SU-DHL-6 (cell line): ENCODE data around the gene GRN.
A peak's percentile ranks its signal among the peaks of the same experiment; 100 is the strongest.

ENCODE experiments used
- H2AFZ ChIP-seq: fragments of 200-600 bp; sonication (generic); 2 replicates; pipeline ENCODE4 v1.6.1; 2014; ENCODE audit warnings: low read depth, mild to moderate bottlenecking, moderate library complexity, mixed read lengths, antibody characterized with exemption, low read length; ENCODE audit not compliant: severe bottlenecking
- H3F3A ChIP-seq: fragments of 200-600 bp; shearing (Covaris generic); 2 replicates; pipeline ENCODE4 v1.6.0; 2016; ENCODE audit warnings: antibody characterized with exemption, mild to moderate bottlenecking; ENCODE audit not compliant: insufficient read depth
- H3K27ac ChIP-seq: fragments of 200-600 bp; sonication (generic); 2 replicates; pipeline ENCODE4 v1.5.1; 2016; ENCODE audit warnings: low read depth, mild to moderate bottlenecking, low read length, moderate library complexity, mixed read lengths
- H3K27me3 ChIP-seq: fragments of 200-600 bp; sonication (generic), shearing (Covaris generic); 2 replicates; pipeline ENCODE4 v1.6.0; 2014; ENCODE audit warnings: mild to moderate bottlenecking, low read length
- H3K36me3 ChIP-seq: fragments of 200-600 bp; sonication (generic); 2 replicates; pipeline ENCODE4 v1.6.1; 2014; ENCODE audit warnings: mild to moderate bottlenecking, low read length, mixed read lengths
- H3K4me2 ChIP-seq: fragments of 300-600, 200-600 bp; shearing (Covaris generic), sonication (generic); 2 replicates; pipeline ENCODE4 v1.6.0; 2014; ENCODE audit warnings: low read length, low read depth, mild to moderate bottlenecking; ENCODE audit not compliant: poor library complexity, severe bottlenecking
- H3K4me3 ChIP-seq: fragments of 200-600 bp; sonication (generic); 2 replicates; pipeline ENCODE4 v1.5.1; 2014; ENCODE audit warnings: antibody characterized with exemption, low read length, mild to moderate bottlenecking, mixed read lengths; ENCODE audit not compliant: insufficient read depth, poor library complexity, severe bottlenecking
- H3K79me2 ChIP-seq: fragments of 200-600 bp; sonication (generic); 2 replicates; pipeline ENCODE4 v1.6.1; 2014; ENCODE audit warnings: mild to moderate bottlenecking, low read length, moderate library complexity; ENCODE audit not compliant: insufficient read depth
- H3K9ac ChIP-seq: fragments of 200-600 bp; sonication (generic); 2 replicates; pipeline ENCODE4 v1.7.0; 2014; ENCODE audit warnings: mild to moderate bottlenecking, low read length
- H3K9me2 ChIP-seq: fragments of 200-600 bp; sonication (generic); replicated peaks from 2 replicates; pipeline ENCODE4 v1.6.1; 2014; ENCODE audit warnings: low read length; ENCODE audit not compliant: insufficient read depth
- H3K9me3 ChIP-seq: fragments of 200-600 bp; sonication (generic); 2 replicates; pipeline ENCODE4 v1.6.1; 2014; ENCODE audit warnings: low read length, mixed read lengths; ENCODE audit not compliant: insufficient read depth
- H4K20me1 ChIP-seq: fragments of 200-600 bp; sonication (generic); 2 replicates; pipeline ENCODE4 v1.6.1; 2014; ENCODE audit warnings: low read depth, mild to moderate bottlenecking, antibody characterized with exemption, low read length, moderate library complexity, mixed read lengths
- EZH2phosphoT487 ChIP-seq: fragments of 200-600 bp; sonication (generic), shearing (Covaris generic); conservative IDR thresholded peaks from 2 replicates; pipeline ENCODE4 v1.6.1; 2018; ENCODE audit warnings: mild to moderate bottlenecking, antibody characterized with exemption, low read length, moderate library complexity, mixed read lengths
- TF ChIP-seq, protein P1 (sequence below): fragments of 200-600 bp; sonication (generic); IDR thresholded peaks from one replicate; pipeline ENCODE4 v1.5.1; 2017; ENCODE audit warnings: antibody characterized with exemption, mild to moderate bottlenecking, low read length, moderate library complexity; ENCODE audit not compliant: insufficient read depth, poor library complexity, severe bottlenecking

The GRN gene

DNA sequence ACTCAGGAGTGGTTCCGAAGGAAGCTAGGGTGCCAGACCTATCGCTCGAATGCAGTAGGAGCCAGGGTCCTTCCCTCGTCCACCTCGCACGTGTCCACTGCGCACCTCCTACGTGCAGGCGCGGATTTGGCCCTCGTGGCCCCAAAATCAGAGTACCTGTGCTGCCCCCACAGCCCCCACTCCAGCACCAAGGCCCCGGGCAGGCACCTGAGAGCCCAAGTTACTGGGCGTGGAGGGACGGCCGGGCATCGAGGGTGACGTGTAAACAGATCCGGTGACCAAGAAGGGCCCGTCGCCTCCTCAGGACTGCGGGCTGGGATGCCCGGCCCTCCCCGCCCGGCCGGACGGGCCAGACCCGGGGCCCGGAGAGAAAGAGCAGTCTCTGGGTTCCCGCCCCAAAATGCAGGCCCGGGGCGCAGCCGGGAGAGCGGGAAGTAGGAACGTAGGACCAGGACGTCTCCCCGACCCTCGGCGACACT lies 21.0 kb upstream of the GRN start:
- Histone ChIP-seq H3K27me3 (no peaks in the 10 kb centered on the region), H4K20me1 (no peaks in the 10 kb centered on the region), H3K27ac (peak overlapping the region; percentile 17; the same call in 1 of the 2 replicates), H3K9me3 (no peaks in the 10 kb centered on the region), H3K9ac (peak overlapping the region; percentile 76), H3K9me2 (no peaks in the 10 kb centered on the region), H3K79me2 (peaks cover 9% of the 10 kb centered on the region), H3K4me2 (peak overlapping the region; percentile 92), H3K36me3 (no peaks in the 10 kb centered on the region), H2AFZ (no peak overlapping the region), H3K4me3 (peak overlapping the region; percentile 71), H3F3A (peaks cover 23% of the 10 kb centered on the region)
- TF ChIP-seq, protein P1, sequence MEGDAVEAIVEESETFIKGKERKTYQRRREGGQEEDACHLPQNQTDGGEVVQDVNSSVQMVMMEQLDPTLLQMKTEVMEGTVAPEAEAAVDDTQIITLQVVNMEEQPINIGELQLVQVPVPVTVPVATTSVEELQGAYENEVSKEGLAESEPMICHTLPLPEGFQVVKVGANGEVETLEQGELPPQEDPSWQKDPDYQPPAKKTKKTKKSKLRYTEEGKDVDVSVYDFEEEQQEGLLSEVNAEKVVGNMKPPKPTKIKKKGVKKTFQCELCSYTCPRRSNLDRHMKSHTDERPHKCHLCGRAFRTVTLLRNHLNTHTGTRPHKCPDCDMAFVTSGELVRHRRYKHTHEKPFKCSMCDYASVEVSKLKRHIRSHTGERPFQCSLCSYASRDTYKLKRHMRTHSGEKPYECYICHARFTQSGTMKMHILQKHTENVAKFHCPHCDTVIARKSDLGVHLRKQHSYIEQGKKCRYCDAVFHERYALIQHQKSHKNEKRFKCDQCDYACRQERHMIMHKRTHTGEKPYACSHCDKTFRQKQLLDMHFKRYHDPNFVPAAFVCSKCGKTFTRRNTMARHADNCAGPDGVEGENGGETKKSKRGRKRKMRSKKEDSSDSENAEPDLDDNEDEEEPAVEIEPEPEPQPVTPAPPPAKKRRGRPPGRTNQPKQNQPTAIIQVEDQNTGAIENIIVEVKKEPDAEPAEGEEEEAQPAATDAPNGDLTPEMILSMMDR = no peak
- TF ChIP-seq EZH2phosphoT487 = no peak

DNA sequence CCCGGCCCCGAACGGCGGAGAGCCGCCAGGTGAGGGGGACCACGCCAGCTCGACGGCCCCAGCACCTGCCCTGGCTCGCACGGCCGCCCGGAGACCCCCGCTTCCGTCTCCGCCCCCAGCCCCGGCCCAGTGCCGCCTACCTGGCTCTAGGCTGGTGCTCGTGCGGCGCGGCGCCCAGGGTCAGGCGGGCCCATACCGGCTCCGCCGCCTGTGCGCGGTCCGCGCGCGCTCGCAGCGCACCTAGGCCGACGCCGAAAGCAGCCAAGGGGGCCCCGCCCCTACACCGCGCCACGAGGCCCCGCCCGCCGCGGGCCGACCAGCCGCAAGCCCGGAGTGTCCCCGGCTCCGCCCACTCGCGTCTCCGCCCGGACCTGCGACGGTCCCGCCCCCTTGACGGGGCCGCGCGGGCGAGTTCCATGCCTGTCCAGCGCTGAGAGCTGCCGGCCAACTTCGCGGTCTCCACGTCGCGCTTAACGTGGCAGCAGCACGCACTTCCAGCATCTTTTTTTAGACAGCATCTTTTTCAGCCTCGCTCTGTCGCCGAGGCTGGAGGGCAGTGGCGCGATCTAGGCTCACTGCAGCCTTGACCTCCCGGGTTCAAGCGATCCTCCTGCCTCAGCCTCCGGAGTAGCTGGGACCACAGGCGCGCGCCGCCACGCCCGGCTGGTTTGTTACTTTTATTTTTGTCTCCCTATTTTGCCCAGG lies 20.4 kb upstream of the GRN start, which contains the start of gene SLC25A39:
Gene SLC25A39 (minus strand): TSS at position 253 of the 705 bp plus-strand sequence. CDS start 1,261 bp downstream, outside the sequence.
- Histone ChIP-seq H3K9me2 (no peaks in the 10 kb centered on the region), H3K4me3 (peak within 1 kb of the TSS; percentile 71), H2AFZ (peak within 1 kb of the TSS; percentile 30), H3K27ac (peak within 1 kb of the TSS; percentile 93), H3K9me3 (no peaks in the 10 kb centered on the region), H3K9ac (peak within 1 kb of the TSS; percentile 76), H3K36me3 (no peaks in the 10 kb centered on the region), H4K20me1 (no peaks in the 10 kb centered on the region), H3K4me2 (peak within 1 kb of the TSS; percentile 92), H3F3A (peaks cover 23% of the 10 kb centered on the region), H3K27me3 (no peaks in the 10 kb centered on the region), H3K79me2 (peaks cover 9% of the 10 kb centered on the region)
- no peak for TF ChIP-seq EZH2phosphoT487
- TF ChIP-seq, protein P1 = no peak

DNA sequence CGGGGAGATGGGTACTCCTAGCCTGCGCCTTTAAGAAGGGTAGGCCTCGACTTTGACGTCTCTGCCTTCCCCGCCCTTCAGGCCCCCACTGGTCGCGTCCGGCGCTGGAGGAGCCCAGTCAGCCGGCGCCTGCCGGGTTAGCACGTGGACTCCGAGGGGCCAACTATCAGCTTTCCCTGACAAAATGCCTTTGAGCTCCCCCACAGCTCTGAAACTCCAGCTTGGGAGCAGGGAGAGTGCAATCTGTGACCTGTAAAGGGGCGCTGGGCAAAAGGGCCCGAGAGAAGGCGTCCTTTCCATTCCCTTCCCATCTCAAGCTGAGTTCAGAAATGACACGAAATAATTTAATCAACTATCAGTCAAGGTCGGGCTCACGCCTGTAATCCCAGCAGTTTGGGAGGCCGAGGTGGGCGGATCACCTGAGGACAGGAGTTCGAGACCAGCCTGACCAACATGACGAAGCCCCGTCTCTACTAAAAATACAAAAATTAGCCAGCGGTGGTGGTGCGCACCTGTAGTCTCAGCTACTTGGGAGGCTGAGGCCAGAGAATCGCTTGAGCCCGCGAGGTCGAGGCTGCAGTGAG lies 18.1 kb upstream of the GRN start:
- Histone ChIP-seq H3K9me2 (no peaks in the 10 kb centered on the region), H4K20me1 (no peaks in the 10 kb centered on the region), H3F3A (peaks cover 26% of the 10 kb centered on the region), H3K36me3 (no peaks in the 10 kb centered on the region), H2AFZ (no peak overlapping the region), H3K9ac (peak overlapping the region; percentile 76; the same call in 1 of the 2 replicates), H3K27ac (peak overlapping the region; percentile 4; the same call in 1 of the 2 replicates), H3K79me2 (peaks cover 9% of the 10 kb centered on the region), H3K4me2 (peak overlapping the region; percentile 51), H3K4me3 (peak overlapping the region; percentile 42), H3K27me3 (no peaks in the 10 kb centered on the region), H3K9me3 (no peaks in the 10 kb centered on the region)
- TF ChIP-seq, protein P1 = no peak
- no peak for TF ChIP-seq EZH2phosphoT487
